HEK293T (cell line): ENCODE results near the gene CACNA1G.

Source experiments
- CTCF ChIA-PET: fragments of 350-600 bp; formaldehyde crosslinking; extraction: SDS; loops from one replicate; lab custom pipeline; 2021; ENCODE audit warnings: antibody characterized with exemption, inconsistent platforms; lab: Yijun Ruan, JAX
- POLR2A ChIA-PET: fragments of 350-600 bp; formaldehyde crosslinking; extraction: SDS; loops from one replicate; lab custom pipeline; 2020; ENCODE audit warnings: antibody characterized with exemption, inconsistent platforms; lab: Yijun Ruan, JAX
- DNase-seq: peaks from one replicate; pipeline ENCODE4 v3.0.0; 2012; ENCODE audit warnings: mixed read lengths; ENCODE audit errors: extremely low spot score
- ARNT ChIP-seq: fragments of 450-650 bp; IDR thresholded peaks from 2 replicates; pipeline ENCODE4 v1.6.1; 2017; ENCODE audit warnings: mild to moderate bottlenecking
- BHLHE40 ChIP-seq: fragments of 450-650 bp; IDR thresholded peaks from 2 replicates; pipeline ENCODE4 v1.6.1; 2016; ENCODE audit warnings: mild to moderate bottlenecking, moderate library complexity, borderline replicate concordance
- CTBP1 ChIP-seq: fragments of 450-650 bp; IDR thresholded peaks from 2 replicates; pipeline ENCODE4 v1.6.1; 2016; ENCODE audit warnings: borderline replicate concordance
- ELF4 ChIP-seq: fragments of 450-650 bp; IDR thresholded peaks from 2 replicates; pipeline ENCODE4 v1.6.1; 2017; ENCODE audit warnings: antibody characterized with exemption
- FOXA1 ChIP-seq: fragments of 450-650 bp; IDR thresholded peaks from 2 replicates; pipeline ENCODE4 v1.6.1; 2016; ENCODE audit warnings: mild to moderate bottlenecking
- FOXK2 ChIP-seq: fragments of 450-650 bp; IDR thresholded peaks from 2 replicates; pipeline ENCODE4 v1.6.1; 2016; ENCODE audit warnings: mild to moderate bottlenecking
- FOXM1 ChIP-seq: fragments of 450-650 bp; IDR thresholded peaks from 2 replicates; pipeline ENCODE4 v1.6.1; 2017; ENCODE audit warnings: mild to moderate bottlenecking, borderline replicate concordance
- HDGF ChIP-seq: fragments of 450-650 bp; IDR thresholded peaks from 2 replicates; pipeline ENCODE4 v1.6.1; 2017; ENCODE audit warnings: antibody characterized with exemption, borderline replicate concordance
- L3MBTL2 ChIP-seq: fragments of 450-650 bp; conservative IDR thresholded peaks from 2 replicates; pipeline ENCODE4 v1.6.1; 2016; ENCODE audit warnings: mild to moderate bottlenecking
- LEF1 ChIP-seq: fragments of 450-650 bp; IDR thresholded peaks from 2 replicates; pipeline ENCODE4 v1.6.1; 2017; ENCODE audit warnings: mild to moderate bottlenecking, borderline replicate concordance
- NFRKB ChIP-seq: fragments of 450-650 bp; IDR thresholded peaks from 2 replicates; pipeline ENCODE4 v1.6.1; 2016; ENCODE audit warnings: mild to moderate bottlenecking, moderate library complexity
- PKNOX1 ChIP-seq: fragments of 450-650 bp; IDR thresholded peaks from 2 replicates; pipeline ENCODE4 v1.6.1; 2016
- SP1 ChIP-seq: fragments of 450-650 bp; IDR thresholded peaks from 2 replicates; pipeline ENCODE4 v1.6.1; 2017
- SUZ12 ChIP-seq: fragments of 450-650 bp; IDR thresholded peaks from 2 replicates; pipeline ENCODE4 v1.6.1; 2016; ENCODE audit warnings: mild to moderate bottlenecking
- TARDBP ChIP-seq: fragments of 450-650 bp; IDR thresholded peaks from 2 replicates; pipeline ENCODE4 v1.6.1; 2016
- ZNF384 ChIP-seq: fragments of 450-650 bp; IDR thresholded peaks from 2 replicates; pipeline ENCODE4 v1.6.1; 2016

Gene CACNA1G

DNA sequence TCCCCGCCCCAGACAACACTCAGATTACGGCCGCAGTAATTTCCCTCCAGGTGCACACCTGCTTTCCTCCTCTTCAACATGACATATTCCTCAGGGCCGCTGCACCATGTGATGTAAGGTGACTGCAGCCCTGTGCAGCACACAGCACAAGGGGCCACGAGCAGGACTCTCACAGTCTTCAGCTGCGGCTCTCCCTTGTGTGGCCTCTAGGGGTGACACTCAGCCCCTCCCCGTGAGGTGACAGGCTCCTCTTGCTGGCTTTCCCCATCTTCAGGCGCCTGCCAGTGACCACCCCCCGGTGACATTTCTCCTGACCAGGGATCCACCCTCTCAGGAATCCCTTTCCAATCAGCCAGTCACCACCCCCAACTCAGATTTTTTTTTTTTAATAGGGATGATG is 42.8 kb downstream of the CACNA1G start:
- ChIA-PET POLR2A (no interaction called here), CTCF (interaction anchor here (1.0 kb wide), 1 partner anchor 17 kb away, joined by 3 read pairs; no protein-coding TSS in a partner anchor)
- DNase-seq = peak; percentile 63
- TF ChIP-seq NFRKB = no peak
- no peak for TF ChIP-seq SP1
- TF ChIP-seq SUZ12 = no peak
- no peak for TF ChIP-seq L3MBTL2
- TF ChIP-seq FOXM1 = no peak
- no peak for TF ChIP-seq ELF4
- no peak for TF ChIP-seq HDGF
- no peak for TF ChIP-seq BHLHE40
- no peak for TF ChIP-seq FOXK2
- TF ChIP-seq ZNF384 = no peak
- no peak for TF ChIP-seq FOXA1
- no peak for TF ChIP-seq ARNT
- no peak for TF ChIP-seq CTBP1
- TF ChIP-seq LEF1 = no peak
- TF ChIP-seq PKNOX1 = no peak
- no peak for TF ChIP-seq TARDBP

- POLR2A ChIA-PET = interaction anchor here (0.6 to 1.6 kb wide), 2 partner anchors 45 to 57 kb away, joined by 3 read pairs; no protein-coding TSS in a partner anchor
- CTCF ChIA-PET = no interaction called here
- DNase-seq = no peak
- no peak for TF ChIP-seq PKNOX1
- TF ChIP-seq SUZ12 = no peak
- TF ChIP-seq TARDBP = no peak
- TF ChIP-seq NFRKB = no peak
- no peak for TF ChIP-seq ZNF384
- TF ChIP-seq ELF4 = no peak
- no peak for TF ChIP-seq SP1
- TF ChIP-seq FOXK2 = no peak
Measured at GRCh38 chr17:50604513-50604912, 44.0 kb downstream of the CACNA1G start.

- DNase-seq = no peak
- no peak for TF ChIP-seq TARDBP
- TF ChIP-seq NFRKB = no peak
- TF ChIP-seq L3MBTL2 = no peak
- no peak for TF ChIP-seq PKNOX1
- TF ChIP-seq BHLHE40 = no peak
- TF ChIP-seq LEF1 = no peak
- POLR2A ChIA-PET = interaction anchor here (1.6 kb wide), 1 partner anchor 46 kb away, joined by 3 read pairs; no protein-coding TSS in a partner anchor
- CTCF ChIA-PET = interaction anchor here (1.0 kb wide), 1 partner anchor 25 kb away, joined by 4 read pairs; no protein-coding TSS in a partner anchor
Measured at GRCh38 chr17:50605429-50605828, 44.9 kb downstream of the CACNA1G start.

- ChIA-PET POLR2A (no interaction called here), CTCF (no interaction called here)
- TF ChIP-seq ZNF384 (no peak), HDGF (no peak), TARDBP (no peak), NFRKB (no peak), PKNOX1 (no peak), BHLHE40 (no peak), CTBP1 (no peak), SP1 (no peak), SUZ12 (no peak), LEF1 (no peak)
- no peak for DNase-seq
Measured at GRCh38 chr17:50607522-50608175, 47.1 kb downstream of the CACNA1G start.

GRCh38 chr17:50608700-50609379 is 48.3 kb downstream of the CACNA1G start:
- no peak for DNase-seq
- POLR2A ChIA-PET = interaction anchor here (1.4 kb wide), 1 partner anchor 67 kb away, joined by 4 read pairs; no protein-coding TSS in a partner anchor
- TF ChIP-seq L3MBTL2 = no peak
- no peak for TF ChIP-seq ELF4
- TF ChIP-seq NFRKB = no peak
- CTCF ChIA-PET = interaction anchor here (1.0 to 1.5 kb wide), 2 partner anchors 46 to 58 kb away, joined by 3 to 4 read pairs; no protein-coding TSS in a partner anchor

GRCh38 chr17:50609380-50610074 is 49.0 kb downstream of the CACNA1G start:
- no peak for TF ChIP-seq LEF1
- TF ChIP-seq HDGF = no peak
- TF ChIP-seq PKNOX1 = no peak
- no peak for TF ChIP-seq ARNT
- TF ChIP-seq FOXK2 = no peak
- DNase-seq = no peak
- ChIA-PET CTCF (interaction anchor here (1.0 to 1.5 kb wide), 4 partner anchors 17 to 58 kb away, joined by 3 to 5 read pairs (median 4); no protein-coding TSS in a partner anchor), POLR2A (interaction anchor here (1.4 kb wide), 1 partner anchor 67 kb away, joined by 4 read pairs; no protein-coding TSS in a partner anchor)
